Astrocyte (in vitro differentiated cells and primary cell): ENCODE measurements around the gene VPS8. TPM values are rescaled to one million over a fixed set of nuclear protein-coding genes. Genes with fewer than 3 reads are reported as not detected.

ENCODE experiments used
- DNase-seq: peaks from one replicate; pipeline ENCODE4 v3.0.0-alpha.2; 2010; ENCODE audit warnings: low read depth
- FAIRE-seq: peaks from 2 replicates; lab custom pipeline; 2011; peaks lifted over from hg19 to GRCh38; lab: Jason Lieb, UNC
- H2AFZ ChIP-seq: 2 replicates; pipeline ENCODE4 v1.6.0; 2012; ENCODE audit warnings: low read depth, low read length, inconsistent platforms
- H3K27ac ChIP-seq: 2 replicates; pipeline ENCODE4 v1.5.1; 2011; ENCODE audit warnings: low read depth, low read length, inconsistent platforms
- H3K27me3 ChIP-seq: 2 replicates; pipeline ENCODE4 v1.6.0; 2011; ENCODE audit warnings: low read length, inconsistent platforms; ENCODE audit not compliant: insufficient read depth
- H3K36me3 ChIP-seq: 2 replicates; pipeline ENCODE4 v1.5.1; 2011; ENCODE audit warnings: low read length, inconsistent platforms; ENCODE audit not compliant: insufficient read depth
- H3K4me1 ChIP-seq: 2 replicates; pipeline ENCODE4 v1.5.1; 2011; ENCODE audit warnings: low read length, inconsistent platforms; ENCODE audit not compliant: insufficient read depth
- H3K4me2 ChIP-seq: 2 replicates; pipeline ENCODE4 v1.6.0; 2012; ENCODE audit warnings: low read length, inconsistent platforms
- H3K4me3 ChIP-seq: 2 replicates; pipeline ENCODE4 v1.5.1; 2011; ENCODE audit warnings: low read depth, mild to moderate bottlenecking, low read length, inconsistent platforms; ENCODE audit not compliant: insufficient read depth
- H3K79me2 ChIP-seq: 2 replicates; pipeline ENCODE4 v1.6.0; 2012; ENCODE audit warnings: mild to moderate bottlenecking, low read length, inconsistent platforms; ENCODE audit not compliant: insufficient read depth
- H3K9ac ChIP-seq: 2 replicates; pipeline ENCODE4 v1.6.0; 2012; ENCODE audit warnings: mild to moderate bottlenecking, low read length, inconsistent platforms
- H3K9me3 ChIP-seq: 2 replicates; pipeline ENCODE4 v1.5.1; 2012; ENCODE audit warnings: low read depth, mild to moderate bottlenecking, low read length, inconsistent platforms; ENCODE audit not compliant: insufficient read depth
- H4K20me1 ChIP-seq: 2 replicates; pipeline ENCODE4 v1.6.0; 2012; ENCODE audit warnings: low read length, inconsistent platforms; ENCODE audit not compliant: insufficient read depth
- H3K27ac Mint-ChIP-seq: one replicate; pipeline ENCODE4 v1.8.0; 2021; ENCODE audit warnings: mild to moderate bottlenecking, mixed read lengths; ENCODE audit not compliant: unreplicated experiment
- H3K27me3 Mint-ChIP-seq: one replicate; pipeline ENCODE4 v1.8.0; 2021; ENCODE audit warnings: low read depth, mixed read lengths; ENCODE audit not compliant: unreplicated experiment
- H3K36me3 Mint-ChIP-seq: one replicate; pipeline ENCODE4 v1.8.0; 2021; ENCODE audit warnings: low read depth, mixed read lengths; ENCODE audit not compliant: unreplicated experiment
- H3K4me1 Mint-ChIP-seq: one replicate; pipeline ENCODE4 v1.8.0; 2021; ENCODE audit warnings: low read depth, mixed read lengths; ENCODE audit not compliant: unreplicated experiment
- H3K4me3 Mint-ChIP-seq: one replicate; pipeline ENCODE4 v1.8.0; 2021; ENCODE audit warnings: mild to moderate bottlenecking, moderate library complexity, mixed read lengths; ENCODE audit not compliant: unreplicated experiment
- H3K9me3 Mint-ChIP-seq: one replicate; pipeline ENCODE4 v1.8.0; 2021; ENCODE audit warnings: mild to moderate bottlenecking, mixed read lengths; ENCODE audit not compliant: unreplicated experiment
- CTCF ChIP-seq: IDR thresholded peaks from 2 replicates; pipeline ENCODE4 v1.5.1; 2011; ENCODE audit warnings: low read depth, mild to moderate bottlenecking, inconsistent platforms, low read length, moderate library complexity; ENCODE audit not compliant: insufficient read depth
- EZH2 ChIP-seq: IDR thresholded peaks from 2 replicates; pipeline ENCODE4 v1.6.1; 2012; ENCODE audit warnings: mild to moderate bottlenecking, low read length, inconsistent platforms; ENCODE audit not compliant: insufficient read depth
- total RNA-seq: library from RNA; stranded (reverse); gene quantifications from 2 replicates; pipeline ENCODE4 v1.2.1, GENCODE V29; 2021

VPS8 gene
- total RNA-seq, 1 donor from 2014 or later: 40.7 TPM

- Mint-ChIP-seq H3K36me3 (peaks cover 27% of the 10 kb centered on the region), H3K4me1 (no peaks in the 10 kb centered on the region), H3K27me3 (no peaks in the 10 kb centered on the region), H3K27ac (no peak overlapping the region), H3K9me3 (peaks cover 21% of the 10 kb centered on the region), H3K4me3 (no peak overlapping the region)
- H3K36me3 ChIP-seq: no peaks in the 10 kb centered on the region
- no peak for FAIRE-seq
- H4K20me1 ChIP-seq: no peaks in the 10 kb centered on the region
- H2AFZ ChIP-seq: no peak overlapping the region
- no peak overlapping the region for H3K4me3 ChIP-seq
- H3K9me3 ChIP-seq: no peaks in the 10 kb centered on the region
- TF ChIP-seq CTCF (no peak), EZH2 (no peak)
- H3K79me2 ChIP-seq: no peaks in the 10 kb centered on the region
- DNase-seq: no peak
- H3K27me3 ChIP-seq: no peaks in the 10 kb centered on the region
- H3K4me1 ChIP-seq: no peaks in the 10 kb centered on the region
- no peak overlapping the region for H3K27ac ChIP-seq
- no peak overlapping the region for H3K9ac ChIP-seq
- no peak overlapping the region for H3K4me2 ChIP-seq
Measured at GRCh38 chr3:185058796-185059195, 246.8 kb downstream of the VPS8 start.

GRCh38 chr3:185059766-185060165 is 247.8 kb downstream of the VPS8 start:
- Mint-ChIP-seq H3K9me3 (peaks cover 21% of the 10 kb centered on the region), H3K27me3 (no peaks in the 10 kb centered on the region), H3K4me3 (no peak overlapping the region), H3K27ac (no peak overlapping the region), H3K36me3 (peaks cover 25% of the 10 kb centered on the region), H3K4me1 (no peaks in the 10 kb centered on the region)
- DNase-seq (no peak), FAIRE-seq (no peak)
- TF ChIP-seq CTCF (no peak), EZH2 (no peak)
- H2AFZ ChIP-seq: no peak overlapping the region
- no peak overlapping the region for H3K9ac ChIP-seq
- H3K27ac ChIP-seq: no peak overlapping the region
- H3K79me2 ChIP-seq: no peaks in the 10 kb centered on the region
- H3K36me3 ChIP-seq: no peaks in the 10 kb centered on the region
- H3K4me3 ChIP-seq: no peak overlapping the region
- no peak overlapping the region for H3K4me2 ChIP-seq
- H3K9me3 ChIP-seq: no peaks in the 10 kb centered on the region
- no peaks in the 10 kb centered on the region for H3K4me1 ChIP-seq
- H4K20me1 ChIP-seq: no peaks in the 10 kb centered on the region
- H3K27me3 ChIP-seq: no peaks in the 10 kb centered on the region

- Histone ChIP-seq H3K27ac (no peak overlapping the region), H3K4me2 (no peak overlapping the region), H3K36me3 (no peaks in the 10 kb centered on the region), H3K79me2 (no peaks in the 10 kb centered on the region), H4K20me1 (no peaks in the 10 kb centered on the region), H3K27me3 (no peaks in the 10 kb centered on the region), H3K4me1 (no peaks in the 10 kb centered on the region), H3K9ac (no peak overlapping the region), H3K4me3 (no peak overlapping the region), H3K9me3 (no peaks in the 10 kb centered on the region), H2AFZ (no peak overlapping the region)
- TF ChIP-seq CTCF (no peak), EZH2 (no peak)
- no peak overlapping the region for H3K27ac Mint-ChIP-seq
- H3K27me3 Mint-ChIP-seq: no peaks in the 10 kb centered on the region
- H3K9me3 Mint-ChIP-seq: peaks cover 19% of the 10 kb centered on the region
- no peak overlapping the region for H3K4me3 Mint-ChIP-seq
- DNase-seq (no peak), FAIRE-seq (no peak)
- peaks cover 20% of the 10 kb centered on the region for H3K36me3 Mint-ChIP-seq
- H3K4me1 Mint-ChIP-seq: no peaks in the 10 kb centered on the region
Measured at GRCh38 chr3:185060655-185061054, 248.7 kb downstream of the VPS8 start.
